GM21526 (cell line): Measurements from ENCODE around the gene PTGES2.

Experiments
- ATAC-seq: cut with Tn5 transposase; IDR thresholded peaks from one replicate; pipeline ENCODE4 v1.9.1; 2021; ENCODE audit warnings: moderate library complexity; ENCODE audit not compliant: unreplicated experiment, low FRiP score

PTGES2 gene

DNA sequence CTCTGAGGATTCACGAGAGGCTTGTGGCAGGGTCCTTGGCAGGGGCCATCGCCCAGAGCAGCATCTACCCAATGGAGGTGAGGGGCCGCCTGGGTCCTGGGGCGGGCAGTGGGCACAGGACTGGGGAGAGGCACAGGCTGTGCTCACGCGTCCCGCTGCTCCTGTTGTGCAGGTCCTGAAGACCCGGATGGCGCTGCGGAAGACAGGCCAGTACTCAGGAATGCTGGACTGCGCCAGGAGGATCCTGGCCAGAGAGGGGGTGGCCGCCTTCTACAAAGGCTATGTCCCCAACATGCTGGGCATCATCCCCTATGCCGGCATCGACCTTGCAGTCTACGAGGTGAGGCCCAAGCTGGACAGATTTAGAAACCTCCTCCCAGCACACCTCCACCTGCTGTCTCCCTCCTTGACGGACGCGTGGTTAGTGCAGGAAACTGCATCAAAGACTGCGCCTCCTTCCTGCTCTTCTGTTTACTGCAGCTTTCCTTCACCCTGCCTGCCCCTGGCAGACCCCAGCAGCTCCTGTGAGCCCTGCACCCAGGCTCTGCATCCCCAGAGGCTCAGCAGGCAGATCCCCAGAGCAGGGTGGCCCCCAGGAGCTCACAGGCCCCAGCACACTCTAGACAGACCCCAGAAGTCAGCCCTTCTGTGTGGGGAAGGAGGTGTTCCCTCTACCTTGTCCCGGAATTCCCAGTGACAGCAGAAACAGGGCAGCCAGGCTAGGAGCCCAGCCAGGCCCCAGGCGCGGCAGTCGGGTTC, 21.2 kb downstream of the PTGES2 start:
- no peak for ATAC-seq

DNA sequence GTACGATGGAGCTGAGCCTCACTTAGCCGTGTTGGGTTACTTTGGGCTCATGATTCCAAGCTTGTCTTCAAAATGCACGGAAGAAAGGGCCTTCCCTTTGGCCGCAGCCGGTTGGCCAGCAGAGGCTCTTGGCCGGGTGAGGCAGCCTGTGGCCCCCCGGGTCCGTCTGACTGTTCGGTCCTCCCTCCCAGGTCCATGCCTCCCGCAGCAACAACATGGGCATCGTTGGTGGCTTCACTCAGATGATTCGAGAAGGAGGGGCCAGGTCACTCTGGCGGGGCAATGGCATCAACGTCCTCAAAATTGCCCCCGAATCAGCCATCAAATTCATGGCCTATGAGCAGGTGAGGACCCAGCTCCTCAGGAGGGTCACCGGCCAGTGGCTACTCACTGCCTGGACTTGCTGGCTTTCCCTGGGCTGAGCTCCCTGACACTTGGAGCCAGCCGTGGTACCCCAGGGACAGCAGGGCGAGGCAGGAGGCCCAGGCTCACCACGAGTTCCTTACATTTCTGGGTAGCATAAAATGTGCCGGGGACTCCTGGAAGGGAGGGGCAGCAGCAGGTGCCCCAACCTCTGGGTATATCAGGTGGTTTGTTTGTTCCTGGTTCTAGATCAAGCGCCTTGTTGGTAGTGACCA, 21.9 kb downstream of the PTGES2 start:
- ATAC-seq, result no peak

DNA sequence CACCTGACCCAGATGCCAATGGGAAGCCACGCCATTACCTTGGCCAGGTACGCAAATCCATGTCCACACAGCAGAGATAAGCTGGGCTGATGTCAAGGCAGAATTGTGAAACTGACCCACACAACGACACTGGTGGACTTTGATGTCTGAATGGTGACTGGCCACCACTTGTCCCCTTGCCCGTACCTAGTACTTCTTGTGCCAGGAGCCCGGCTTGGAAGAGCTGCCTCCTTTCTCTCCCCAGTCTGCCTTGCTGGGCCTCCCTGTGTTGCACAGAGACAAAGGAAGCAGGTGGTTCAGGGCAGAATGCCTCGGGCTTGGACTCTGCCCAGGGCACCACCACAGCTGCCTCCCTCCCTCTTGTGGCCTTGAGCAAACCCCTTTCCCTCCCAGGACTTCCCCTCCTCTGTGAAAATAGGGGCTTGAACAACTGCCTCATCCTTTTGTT, 23.3 kb downstream of the PTGES2 start:
- ATAC-seq, result no peak

DNA sequence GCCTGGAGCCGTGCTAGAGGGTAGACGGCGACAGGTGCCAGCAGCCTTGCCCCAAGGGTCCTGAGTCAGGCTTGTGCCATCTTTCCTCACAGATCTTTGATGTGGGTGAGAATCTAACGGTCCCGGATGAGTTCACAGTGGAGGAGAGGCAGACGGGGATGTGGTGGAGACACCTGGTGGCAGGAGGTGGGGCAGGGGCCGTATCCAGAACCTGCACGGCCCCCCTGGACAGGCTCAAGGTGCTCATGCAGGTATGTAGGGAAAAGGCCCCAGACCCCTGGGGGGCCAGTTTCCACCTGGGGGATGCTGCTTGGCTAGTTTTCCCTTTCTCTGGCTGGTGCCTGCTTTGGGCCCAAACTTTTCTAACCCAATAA, 24.0 kb downstream of the PTGES2 start:
- ATAC-seq, result no peak

DNA sequence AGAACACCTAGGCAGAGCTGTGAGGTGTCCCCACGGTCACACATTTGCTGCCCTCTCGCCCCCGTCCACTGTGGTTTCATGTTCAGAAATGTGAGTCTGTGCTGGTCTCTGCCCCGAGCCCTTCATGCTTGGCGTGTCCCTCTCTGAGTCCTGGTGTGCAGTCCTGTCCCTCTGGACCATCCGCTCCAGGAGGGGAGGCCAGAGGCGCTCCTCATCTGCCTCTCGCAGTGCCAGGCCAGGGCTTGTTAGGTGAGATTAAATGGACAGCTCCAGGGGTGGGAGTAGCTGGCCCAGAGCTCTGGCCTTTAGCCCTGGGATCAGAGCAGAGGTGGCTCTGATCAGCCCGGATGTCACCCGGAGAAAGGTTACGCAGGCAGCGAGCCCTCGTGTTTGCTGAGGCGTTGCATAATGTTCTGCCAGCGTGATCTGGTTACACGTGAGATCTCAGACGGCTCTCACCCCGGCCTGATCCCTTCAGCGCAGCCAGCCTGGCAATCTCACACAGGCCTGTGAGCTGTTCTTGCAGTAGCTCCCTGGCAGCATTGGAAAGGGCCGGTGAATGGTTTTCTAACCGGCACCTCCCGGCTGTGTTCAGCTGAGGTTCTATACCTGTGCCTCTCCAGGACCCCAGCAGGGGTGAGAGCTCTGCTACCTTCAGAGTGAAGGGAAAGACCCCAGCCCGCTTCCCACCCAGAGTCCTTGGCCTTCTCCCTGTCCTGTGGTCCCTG, 24.5 kb downstream of the PTGES2 start:
- ATAC-seq, result no peak

DNA sequence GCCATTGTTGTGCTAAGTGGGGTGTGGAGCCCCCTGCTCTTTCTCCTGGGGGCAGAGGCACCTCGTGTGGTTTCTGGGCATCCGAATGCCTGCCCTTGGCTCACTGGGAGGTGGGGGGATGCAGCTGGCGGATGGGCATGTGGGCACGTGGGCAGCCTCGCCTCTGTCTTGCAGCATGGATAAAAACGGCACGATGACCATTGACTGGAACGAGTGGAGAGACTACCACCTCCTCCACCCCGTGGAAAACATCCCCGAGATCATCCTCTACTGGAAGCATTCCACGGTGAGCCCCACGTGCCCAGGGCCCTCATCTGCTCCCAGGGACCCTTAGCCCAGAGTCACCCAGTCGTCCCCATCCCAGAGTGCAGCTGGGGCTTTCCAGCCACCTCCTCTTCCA, 25.3 kb downstream of the PTGES2 start:
- no peak for ATAC-seq

DNA sequence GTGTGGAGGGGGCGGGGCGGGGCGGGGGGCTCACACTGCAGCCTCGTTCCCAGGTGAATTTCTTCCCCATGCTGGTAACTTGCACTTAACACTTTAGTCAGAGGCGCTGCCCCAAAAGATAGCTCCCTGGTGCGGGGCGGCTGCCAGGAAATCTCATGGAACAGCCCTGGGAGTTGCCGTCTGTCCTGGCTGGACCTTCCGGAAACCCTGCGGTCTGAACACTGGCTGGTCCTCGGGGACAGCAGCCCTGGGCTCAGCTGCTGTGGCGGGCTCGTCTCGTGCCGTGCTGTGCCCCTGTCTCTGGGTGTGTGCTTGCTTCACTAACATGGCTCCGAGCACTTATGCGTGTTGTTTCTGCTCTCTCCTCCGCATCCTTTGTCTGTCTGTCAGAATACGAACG, 25.8 kb downstream of the PTGES2 start:
- ATAC-seq, result no peak

DNA sequence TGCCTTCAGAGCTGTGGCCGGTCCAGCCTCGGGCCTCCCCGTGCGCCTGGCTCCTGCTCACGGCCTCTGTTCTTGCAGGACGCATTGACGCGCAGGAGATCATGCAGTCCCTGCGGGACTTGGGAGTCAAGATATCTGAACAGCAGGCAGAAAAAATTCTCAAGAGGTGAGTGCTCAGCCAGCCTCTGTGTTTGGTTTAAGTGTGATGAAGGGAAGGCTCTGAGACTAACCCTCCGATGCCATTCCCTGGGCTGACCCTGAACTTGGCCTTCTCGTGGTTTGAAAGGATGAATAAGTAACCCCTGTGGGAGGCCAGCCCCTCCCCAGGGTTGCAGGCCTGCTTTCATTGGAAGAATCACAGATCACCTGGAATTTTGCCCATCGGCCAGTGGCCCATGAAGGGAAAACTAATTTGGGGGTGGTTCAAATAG, 26.3 kb downstream of the PTGES2 start:
- no peak for ATAC-seq

DNA sequence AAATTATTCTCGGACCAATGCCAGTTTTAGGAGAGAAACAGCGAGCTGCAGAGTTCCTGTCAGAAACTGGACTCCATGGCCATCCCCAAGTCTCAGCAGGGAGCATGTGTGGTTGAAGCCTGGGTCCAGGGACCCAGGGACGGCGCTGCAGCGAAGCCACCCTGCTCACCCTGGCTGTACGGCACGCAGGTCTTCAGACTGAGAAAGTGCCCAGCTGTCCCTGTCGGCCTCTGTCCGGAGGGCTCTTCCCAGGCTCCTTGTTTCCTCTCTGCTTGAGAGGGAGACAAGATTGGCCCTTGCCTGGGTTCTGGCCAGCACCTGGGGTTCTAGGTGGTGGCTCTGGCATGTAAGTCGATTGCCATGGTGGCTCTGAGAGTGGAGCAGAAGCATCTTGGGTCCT, 26.9 kb downstream of the PTGES2 start:
- ATAC-seq, result no peak

DNA sequence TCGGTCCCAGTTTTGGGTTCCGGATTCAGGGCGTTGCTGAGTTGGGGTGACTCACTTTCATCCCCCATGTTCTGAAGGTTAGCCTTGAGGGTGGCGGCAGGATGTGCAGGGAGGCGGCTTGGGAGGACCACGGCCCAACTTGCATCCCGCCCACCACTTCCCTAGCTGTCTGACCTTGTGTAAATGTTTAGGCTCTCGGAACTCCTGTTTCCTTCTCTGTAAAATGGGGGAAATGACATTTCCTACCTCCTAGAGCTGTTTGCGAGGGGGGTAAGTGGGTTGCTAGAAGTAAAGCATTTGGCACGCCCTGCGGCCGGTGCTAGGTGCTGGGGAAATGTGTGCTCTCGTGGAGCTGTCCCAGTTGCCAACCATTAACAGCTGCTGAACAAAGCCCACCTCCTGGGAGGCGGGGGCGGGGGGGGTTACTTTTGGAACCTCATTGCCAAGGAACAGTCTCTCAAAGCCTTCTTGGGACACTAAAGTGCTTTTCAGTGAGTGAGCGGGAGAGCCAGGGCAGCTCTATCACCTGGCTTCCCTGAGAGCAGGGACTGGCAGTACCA, 27.5 kb downstream of the PTGES2 start:
- no peak for ATAC-seq

DNA sequence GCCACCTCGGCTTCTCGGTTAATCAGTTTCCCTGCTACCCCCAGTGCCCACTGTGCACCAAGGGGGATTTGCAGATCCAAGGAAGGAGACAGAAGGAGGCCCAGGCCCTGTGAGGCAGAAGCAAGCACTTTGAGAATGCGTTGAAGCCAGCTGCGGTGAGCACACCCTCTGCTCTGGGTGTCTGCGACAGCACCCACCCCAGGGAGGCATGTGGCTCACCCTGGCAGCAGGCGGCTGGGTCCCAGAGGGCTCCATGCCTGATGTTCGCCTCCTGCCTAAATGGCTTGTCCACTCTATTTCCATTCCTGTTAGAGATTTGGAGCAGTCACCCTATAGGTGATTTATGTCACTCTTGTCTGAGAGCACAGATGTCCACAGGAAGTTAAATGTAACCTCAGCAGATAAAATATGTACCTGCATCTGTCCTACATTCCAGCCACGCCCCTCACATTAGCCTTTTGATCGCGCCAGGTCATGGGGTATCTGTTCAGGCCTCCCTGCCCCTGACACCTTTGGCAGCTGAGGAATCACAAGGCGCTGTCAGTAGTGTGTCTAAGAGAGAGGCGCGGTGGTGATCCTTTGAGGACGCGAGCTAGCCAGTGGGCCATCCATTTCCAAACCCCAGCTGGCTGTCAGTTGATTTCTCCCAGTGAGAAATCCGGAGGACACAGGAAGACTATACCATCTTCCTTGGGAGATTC, 28.1 kb downstream of the PTGES2 start:
- no peak for ATAC-seq

DNA sequence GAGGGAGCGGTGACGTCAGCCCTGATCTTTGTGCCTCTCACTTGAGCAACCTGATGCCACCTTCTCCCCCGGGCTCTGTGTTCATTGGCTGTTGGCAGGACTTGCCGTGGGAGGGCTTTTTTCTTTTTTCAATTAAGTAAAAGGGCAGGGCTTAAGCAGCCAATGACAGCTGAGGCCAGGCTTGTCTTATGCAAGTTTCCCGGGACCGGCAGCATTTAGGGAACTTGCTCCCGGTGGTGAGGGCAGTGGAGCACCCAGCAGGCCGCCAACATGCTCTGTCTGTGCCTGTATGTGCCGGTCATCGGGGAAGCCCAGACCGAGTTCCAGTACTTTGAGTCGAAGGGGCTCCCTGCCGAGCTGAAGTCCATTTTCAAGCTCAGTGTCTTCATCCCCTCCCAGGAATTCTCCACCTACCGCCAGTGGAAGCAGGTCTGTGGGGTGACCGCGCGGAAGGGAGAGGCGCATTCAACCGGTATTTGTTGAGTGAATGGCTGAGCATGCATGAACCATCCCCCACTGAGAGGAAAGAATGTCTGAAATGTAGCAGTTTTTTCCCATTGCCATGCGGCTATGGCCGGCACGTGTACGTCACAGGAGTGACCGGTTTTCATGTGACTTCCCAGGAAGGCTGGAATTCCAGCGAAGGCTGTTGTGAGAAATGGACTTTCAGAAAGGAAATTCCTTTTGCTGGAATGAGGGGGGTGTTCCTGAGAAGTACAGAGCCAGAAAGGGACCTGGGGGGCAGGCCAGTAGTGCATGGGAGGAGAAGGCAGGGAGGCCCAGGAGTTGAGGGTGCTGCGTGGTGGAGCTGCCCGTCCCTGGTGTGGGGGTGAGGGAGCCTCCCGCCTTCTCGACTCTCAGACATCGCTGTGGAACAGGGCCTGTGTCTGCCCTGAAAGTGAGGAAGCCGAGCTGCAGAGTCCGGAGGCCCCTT, 29.0 kb downstream of the PTGES2 start:
- no peak for ATAC-seq

DNA sequence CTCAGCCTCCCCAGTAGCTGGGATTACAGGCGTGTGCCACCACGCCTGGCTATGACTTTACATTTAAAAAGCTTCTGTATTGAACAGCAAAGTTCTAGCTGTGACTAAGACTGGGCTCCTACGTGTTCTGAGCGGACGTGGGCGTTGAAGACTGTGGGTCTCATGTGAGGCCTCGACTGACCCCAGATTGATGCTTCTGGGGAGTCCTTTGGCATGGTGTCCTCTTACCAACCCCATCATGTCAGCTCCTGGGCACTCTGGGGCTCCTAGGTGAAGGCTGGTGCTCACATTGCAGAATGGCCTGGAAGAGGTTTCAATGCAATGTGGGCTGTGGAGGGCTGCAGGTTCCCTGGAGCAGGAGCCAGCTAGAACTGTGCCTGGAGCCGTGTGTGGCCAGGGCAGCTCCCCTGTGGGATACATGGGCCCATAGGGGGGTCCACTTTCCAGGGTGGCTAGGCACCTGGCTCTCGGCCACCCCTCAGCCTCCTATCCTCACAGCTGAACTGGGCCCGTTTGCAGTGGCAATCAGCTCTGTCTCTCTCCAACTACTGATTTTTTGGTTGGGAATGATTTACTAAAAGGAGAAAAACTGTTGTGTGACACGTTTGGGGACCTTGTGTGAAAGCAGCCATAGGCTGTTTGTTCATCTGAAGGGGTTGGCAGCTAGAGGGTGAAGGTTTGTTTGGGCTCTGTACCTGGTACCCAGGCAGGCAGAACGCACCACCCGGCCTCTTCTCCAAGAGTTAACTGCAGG, 29.8 kb downstream of the PTGES2 start:
- ATAC-seq, result no peak

DNA sequence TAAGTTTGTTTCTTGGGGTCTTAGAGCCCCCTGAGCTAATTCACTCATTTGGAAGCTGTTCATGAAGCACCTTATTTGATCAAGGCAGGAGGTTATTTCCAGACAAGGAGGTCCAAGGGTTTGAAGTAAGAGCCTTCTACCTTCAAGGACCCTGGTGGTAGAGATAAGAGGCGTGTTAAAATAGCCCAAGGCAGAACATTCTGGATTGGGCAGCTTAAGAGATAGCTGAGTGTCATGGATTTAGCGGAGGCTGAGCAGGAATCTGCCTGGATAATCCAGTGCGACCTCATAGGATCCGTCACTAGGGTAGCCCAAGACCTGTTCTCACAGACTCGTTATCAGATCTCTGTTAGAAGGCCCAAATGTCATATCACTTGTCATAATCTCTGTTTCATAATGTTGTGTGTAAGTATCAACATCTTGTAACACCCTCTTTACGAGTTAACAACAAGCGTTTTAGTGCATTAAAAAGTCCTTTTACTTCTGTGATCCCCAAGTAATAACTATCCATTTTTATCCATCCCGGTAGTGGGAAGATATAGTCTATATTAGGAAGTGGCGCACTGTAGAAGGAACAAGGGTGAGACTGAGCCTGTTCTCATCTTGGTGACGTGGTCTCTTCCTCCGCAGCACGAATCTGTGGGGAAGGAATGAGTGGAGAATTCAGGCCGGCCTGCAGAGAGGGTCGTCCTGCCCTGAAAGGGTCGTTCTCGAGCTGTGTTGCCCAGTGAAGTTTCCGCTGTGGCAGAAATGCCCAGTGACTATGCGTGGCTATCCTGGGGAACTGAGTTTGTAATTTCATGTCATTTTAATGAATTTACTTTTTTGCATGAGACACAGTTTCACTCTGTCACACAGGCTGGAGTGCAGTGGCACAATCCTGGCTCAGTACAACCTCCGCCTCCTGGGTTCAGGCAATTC, 30.7 kb downstream of the PTGES2 start:
- ATAC-seq, result no peak

DNA sequence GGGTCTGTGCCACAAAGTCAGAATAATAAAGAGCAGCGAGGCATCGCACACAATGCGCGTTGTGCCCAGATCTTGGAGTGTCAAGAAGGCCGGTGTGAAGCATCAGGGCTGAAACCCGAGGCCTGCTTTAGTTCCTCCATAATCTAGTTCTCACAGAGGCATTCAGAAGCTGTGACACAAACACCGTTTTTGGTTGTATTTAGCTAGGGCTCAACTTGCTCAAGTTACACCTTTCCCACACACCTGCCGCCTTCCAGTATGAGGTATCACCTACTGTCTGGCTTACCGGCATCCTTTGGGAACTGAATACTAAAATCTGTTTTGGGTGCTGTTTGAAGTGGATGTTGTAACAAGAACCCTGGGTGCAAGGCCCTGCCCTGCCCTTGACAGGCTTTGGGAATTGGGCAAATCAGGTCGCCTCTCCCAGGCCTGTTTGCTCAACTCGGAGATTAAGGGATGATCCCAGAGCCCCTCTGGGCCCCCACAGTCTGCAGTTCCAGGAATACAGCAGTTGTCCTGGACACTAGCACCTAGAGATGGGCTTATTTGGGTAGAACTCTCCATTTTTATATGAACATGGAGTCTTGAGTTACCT, 32.5 kb downstream of the PTGES2 start:
- no peak for ATAC-seq

DNA sequence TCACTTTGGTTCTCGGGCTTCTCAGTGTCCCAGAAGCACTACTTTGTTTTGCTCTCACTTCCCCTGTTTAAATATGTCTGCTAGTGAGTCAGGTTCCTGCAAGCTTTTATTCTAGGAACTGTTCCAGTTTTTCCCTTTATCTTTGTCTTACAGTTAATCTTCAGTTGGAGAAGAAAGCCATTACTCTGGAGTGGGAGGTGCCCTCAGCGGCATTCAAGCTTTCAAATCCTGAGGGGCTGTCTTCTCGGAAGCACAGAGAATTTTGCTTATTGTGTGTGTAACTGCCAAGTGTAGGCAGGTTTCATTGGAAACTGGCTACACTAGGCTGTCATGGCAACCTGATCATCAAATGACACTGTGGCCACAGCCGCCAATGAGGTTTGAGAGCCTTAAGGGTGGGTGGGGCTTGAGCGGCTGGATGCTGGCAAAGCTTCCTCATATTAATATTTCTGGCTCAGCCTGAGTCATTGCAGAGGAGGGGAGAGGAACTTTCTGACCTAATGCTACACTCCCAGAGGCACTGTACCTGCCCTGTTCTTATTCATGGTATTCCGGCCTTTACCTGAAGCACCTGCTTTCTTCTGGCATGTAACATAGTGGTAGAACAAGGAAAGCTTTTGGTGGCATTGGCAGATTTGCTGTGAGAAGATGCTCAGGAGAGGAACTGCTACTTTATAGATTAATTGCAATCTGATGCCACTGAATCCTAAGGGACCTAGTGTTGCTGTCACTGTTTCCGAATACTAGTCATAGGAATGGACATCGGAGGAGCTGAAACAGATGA, 33.2 kb downstream of the PTGES2 start:
- peak; percentile 83 for ATAC-seq

DNA sequence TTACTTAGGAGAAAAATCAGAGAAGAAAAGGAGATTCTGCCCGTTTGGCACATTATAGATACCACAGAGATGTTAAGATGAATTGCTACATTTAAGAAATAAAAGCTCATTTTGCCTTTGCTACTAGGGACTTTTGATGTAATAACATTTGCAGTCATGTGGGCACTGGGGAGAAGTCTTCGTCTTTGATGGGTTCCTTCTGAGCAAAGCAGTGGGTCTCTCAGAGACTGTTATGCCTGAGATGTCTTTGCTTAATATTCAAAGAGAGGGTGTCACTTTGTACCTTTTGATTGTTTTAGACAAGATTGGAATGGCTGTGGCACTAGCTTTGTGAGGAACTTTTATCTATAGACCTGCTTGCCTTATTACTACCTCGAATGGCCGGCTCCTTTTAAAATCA, 34.5 kb downstream of the PTGES2 start:
- ATAC-seq, result no peak
